Stimulated activated CD8-positive, alpha-beta memory T cell treated with anti-CD3 and anti-CD28 coated beads, Interleukin-4, amount 100 ng/mL, for 48 hours (primary cell): ENCODE data around the gene PRR29.

ENCODE experiments used
- DNase-seq: peaks from one replicate; pipeline ENCODE4 v3.0.0-alpha.2; 2020

PRR29 gene

DNA sequence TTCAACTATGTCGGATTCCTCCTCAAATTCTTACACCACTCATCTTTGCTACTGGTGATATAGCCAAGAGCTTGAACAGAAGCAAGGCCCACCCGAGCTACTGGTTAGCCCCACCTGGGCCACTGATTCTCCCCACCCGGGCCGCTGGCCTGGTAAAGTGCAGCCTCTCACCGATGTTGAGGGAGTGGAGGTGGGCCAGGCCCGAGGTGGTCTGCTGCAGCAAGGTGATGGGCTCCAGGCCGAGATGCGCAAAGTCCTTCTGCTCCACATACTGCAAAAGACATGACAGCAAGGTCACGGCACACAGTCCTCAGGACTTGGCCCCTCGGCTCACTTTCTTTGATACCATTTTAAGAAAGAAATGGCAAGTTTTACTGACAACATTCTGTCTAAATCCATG lies 55.0 kb downstream of the PRR29 start:
- DNase-seq: no peak
